ENCODE results near the gene TLCD5.

The TLCD5 gene

GRCh38 chr11:120308081-120308480, 17.0 kb upstream of the TLCD5 start:
- DNase-seq = no peak

GRCh38 chr11:120310870-120311269, 14.2 kb upstream of the TLCD5 start:
- DNase-seq = no peak

GRCh38 chr11:120314861-120315260, 10.2 kb upstream of the TLCD5 start:
- no peak for DNase-seq

- DNase-seq = peak; percentile 37
These were observed 8.0 kb upstream of the TLCD5 start for GRCh38 chr11:120316880-120317688.

GRCh38 chr11:120317689-120318480, 7.2 kb upstream of the TLCD5 start:
- no peak for DNase-seq

- DNase-seq = no peak
These were observed 6.2 kb upstream of the TLCD5 start for GRCh38 chr11:120318906-120319305.

- no peak for DNase-seq
These were observed 1.1 kb downstream of the TLCD5 start for GRCh38 chr11:120326228-120326627.

GRCh38 chr11:120326845-120327281, 1.8 kb downstream of the TLCD5 start:
- no peak for DNase-seq

- DNase-seq = no peak
These were observed 2.2 kb downstream of the TLCD5 start for GRCh38 chr11:120327311-120327710.

GRCh38 chr11:120329556-120329955, 4.5 kb downstream of the TLCD5 start:
- no peak for DNase-seq

GRCh38 chr11:120330045-120330444, 4.9 kb downstream of the TLCD5 start:
- DNase-seq = no peak

GRCh38 chr11:120331301-120331996, 6.3 kb downstream of the TLCD5 start:
- no peak for DNase-seq

GRCh38 chr11:120332822-120333716, 8.0 kb downstream of the TLCD5 start:
- no peak for DNase-seq

- no peak for DNase-seq
These were observed 8.7 kb downstream of the TLCD5 start for GRCh38 chr11:120333801-120334200.

GRCh38 chr11:120334332-120334731, 9.2 kb downstream of the TLCD5 start:
- DNase-seq = no peak

GRCh38 chr11:120334894-120335462, 9.9 kb downstream of the TLCD5 start:
- peak; percentile 76 for DNase-seq

- DNase-seq = no peak
These were observed 10.4 kb downstream of the TLCD5 start for GRCh38 chr11:120335556-120335907.

- peak; percentile 94 for DNase-seq
These were observed 11.0 kb downstream of the TLCD5 start, which contains the start of gene ARHGEF12 for GRCh38 chr11:120335908-120336640. Gene ARHGEF12 (plus strand): TSS chr11:120336413. CDS start chr11:120337244, 831 bp downstream.

GRCh38 chr11:120336641-120337354, 11.7 kb downstream of the TLCD5 start:
- peak; percentile 40 for DNase-seq

- DNase-seq = no peak
These were observed 12.4 kb downstream of the TLCD5 start for GRCh38 chr11:120337355-120338106.
